ENCODE measurements around the gene AK3. TPM values are rescaled to one million over a fixed set of nuclear protein-coding genes. Genes with fewer than 3 reads are reported as not detected.
A peak's percentile ranks its signal among the peaks of the same experiment; 100 is the strongest.

Gene AK3
- polyA plus RNA-seq, 3 donors = 3.7 to 14.5 (median 13.8) TPM

DNA sequence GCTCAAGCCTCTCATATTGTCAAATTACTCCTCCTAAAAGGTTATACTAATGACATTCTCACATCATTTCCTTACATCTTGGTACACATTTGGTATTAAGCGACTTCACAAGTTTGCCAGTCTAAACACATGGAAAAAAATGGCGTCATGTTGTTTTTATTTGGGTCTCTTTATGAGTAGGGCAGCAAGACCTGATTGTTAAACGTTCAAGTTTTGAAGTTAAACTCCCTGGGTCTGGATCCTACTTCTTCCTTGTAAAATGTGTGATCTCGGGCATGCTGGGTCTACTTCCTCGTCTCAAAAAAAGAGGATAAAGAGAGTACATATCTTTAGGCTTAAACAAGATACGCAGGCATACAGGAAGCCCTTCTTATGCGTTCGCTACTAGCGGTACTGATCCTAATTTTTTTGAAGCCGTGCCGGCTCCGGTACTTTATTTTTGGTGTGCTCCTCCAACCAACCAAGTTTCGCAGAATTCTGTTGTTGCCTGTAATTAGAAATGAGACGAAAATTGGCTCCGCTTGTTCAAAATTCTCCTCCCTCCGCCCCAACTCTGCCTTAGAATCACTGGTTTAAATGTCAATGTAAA, 62.2 kb downstream of the AK3 start:
- peak overlapping the region; percentile 86 for H3K9ac ChIP-seq (ENCODE audit: insufficient read depth, low read length, poor library complexity, severe bottlenecking)
- no peaks in the 10 kb centered on the region for H4K20me1 ChIP-seq (ENCODE audit: insufficient read depth, low read length)
- Mint-ChIP-seq H3K27ac (no peak overlapping the region), H3K4me3 (no peak overlapping the region), H3K9me3 (no peaks in the 10 kb centered on the region), H3K27me3 (ENCODE audit: low read depth in 3 of 3) (peaks cover 0 to 9% (median 1%) of the 10 kb centered on the region in 3 donors), H3K4me1 (peaks cover 3% of the 10 kb centered on the region), H3K36me3 (peaks cover 5 to 7% of the 10 kb centered on the region in 2 donors)
- TF ChIP-seq, protein P1, sequence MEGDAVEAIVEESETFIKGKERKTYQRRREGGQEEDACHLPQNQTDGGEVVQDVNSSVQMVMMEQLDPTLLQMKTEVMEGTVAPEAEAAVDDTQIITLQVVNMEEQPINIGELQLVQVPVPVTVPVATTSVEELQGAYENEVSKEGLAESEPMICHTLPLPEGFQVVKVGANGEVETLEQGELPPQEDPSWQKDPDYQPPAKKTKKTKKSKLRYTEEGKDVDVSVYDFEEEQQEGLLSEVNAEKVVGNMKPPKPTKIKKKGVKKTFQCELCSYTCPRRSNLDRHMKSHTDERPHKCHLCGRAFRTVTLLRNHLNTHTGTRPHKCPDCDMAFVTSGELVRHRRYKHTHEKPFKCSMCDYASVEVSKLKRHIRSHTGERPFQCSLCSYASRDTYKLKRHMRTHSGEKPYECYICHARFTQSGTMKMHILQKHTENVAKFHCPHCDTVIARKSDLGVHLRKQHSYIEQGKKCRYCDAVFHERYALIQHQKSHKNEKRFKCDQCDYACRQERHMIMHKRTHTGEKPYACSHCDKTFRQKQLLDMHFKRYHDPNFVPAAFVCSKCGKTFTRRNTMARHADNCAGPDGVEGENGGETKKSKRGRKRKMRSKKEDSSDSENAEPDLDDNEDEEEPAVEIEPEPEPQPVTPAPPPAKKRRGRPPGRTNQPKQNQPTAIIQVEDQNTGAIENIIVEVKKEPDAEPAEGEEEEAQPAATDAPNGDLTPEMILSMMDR (IDR thresholded peaks at IDR 0.05) = no peak
- H3K79me2 ChIP-seq (ENCODE audit: insufficient read depth, low read length) = peaks cover 35% of the 10 kb centered on the region
- H3K4me1 ChIP-seq (ENCODE audit: control insufficient read depth in 1 of 2, insufficient read depth in 2 of 2, low read length in 2 of 2) = peaks cover 21 to 28% of the 10 kb centered on the region in 2 donors
- H3K27me3 ChIP-seq (ENCODE audit: control insufficient read depth in 2 of 2, insufficient read depth in 2 of 2, low read length in 2 of 2) = no peaks in the 10 kb centered on the region
- H2AFZ ChIP-seq (ENCODE audit: insufficient read depth, low read depth, low read length, poor library complexity, severe bottlenecking) = peak overlapping the region; percentile 90
- peak overlapping the region; percentile 90 to 95 for H3K27ac ChIP-seq (ENCODE audit: low read depth in 1 of 2, low read length in 2 of 2)
- H3K36me3 ChIP-seq (replicated peaks in 1 of 2; ENCODE audit: control insufficient read depth in 1 of 2, insufficient read depth in 2 of 2, low read length in 2 of 2) = no peaks in the 10 kb centered on the region
- H3K9me3 ChIP-seq (replicated peaks in 1 of 2; ENCODE audit: control insufficient read depth in 1 of 2, insufficient read depth in 1 of 2, low read length in 2 of 2) = no peaks in the 10 kb centered on the region
- intact Hi-C loops (cut with micrococcal nuclease) = loop anchor here in 1 of 2 donors (10.0 kb wide), 3 partner anchors 66 to 306 kb away; partner anchors contain the start of genes AK3, JAK2 and RCL1
- peak in 2 of 3 donors; percentile 11 to 17 for DNase-seq
- peak overlapping the region; percentile 91 for H3K4me2 ChIP-seq (replicated peaks; ENCODE audit: extremely low read depth, low read length, poor library complexity, severe bottlenecking)
- H3K4me3 ChIP-seq (replicated peaks in 1 of 3; ENCODE audit: low read depth in 2 of 3, low read length in 3 of 3) = peak overlapping the region; percentile 66 to 80 (median 79)
- WGBS (ENCODE audit: insufficient coverage) = 0% methylated on average over 2 of the region's 16 CpGs

DNA sequence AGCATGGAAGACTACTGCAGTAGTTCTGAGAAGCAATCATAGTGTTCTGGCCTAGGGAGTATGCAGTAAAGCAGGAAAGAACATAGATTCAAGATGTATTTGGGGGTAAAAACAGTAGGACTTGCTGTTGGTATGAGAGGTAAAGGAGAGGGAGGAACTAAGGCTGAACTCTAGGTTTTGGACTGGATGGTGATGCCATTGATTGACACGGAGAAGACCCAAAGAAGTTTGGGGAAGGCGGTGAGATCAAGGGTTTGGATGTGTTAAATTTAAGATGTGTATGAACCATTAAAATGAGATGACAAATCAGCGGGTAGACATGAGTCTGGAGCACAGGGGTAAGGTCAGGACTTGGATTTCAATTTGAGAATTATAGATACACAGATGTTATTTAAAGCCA, 63.6 kb downstream of the AK3 start:
- no peak overlapping the region for H3K9ac ChIP-seq (ENCODE audit: insufficient read depth, low read length, poor library complexity, severe bottlenecking)
- no peak overlapping the region for H3K4me3 Mint-ChIP-seq
- H3K27ac Mint-ChIP-seq = no peak overlapping the region
- no peaks in the 10 kb centered on the region for H3K9me3 ChIP-seq (replicated peaks in 1 of 2; ENCODE audit: control insufficient read depth in 1 of 2, insufficient read depth in 1 of 2, low read length in 2 of 2)
- H3K27ac ChIP-seq (ENCODE audit: low read depth in 1 of 2, low read length in 2 of 2) = no peak overlapping the region
- H3K36me3 ChIP-seq (replicated peaks in 1 of 2; ENCODE audit: control insufficient read depth in 1 of 2, insufficient read depth in 2 of 2, low read length in 2 of 2) = no peaks in the 10 kb centered on the region
- H3K4me1 Mint-ChIP-seq = no peaks in the 10 kb centered on the region
- H3K4me2 ChIP-seq (replicated peaks; ENCODE audit: extremely low read depth, low read length, poor library complexity, severe bottlenecking) = no peak overlapping the region
- no peak overlapping the region for H3K4me3 ChIP-seq (replicated peaks in 1 of 3; ENCODE audit: low read depth in 2 of 3, low read length in 3 of 3)
- peaks cover 1 to 11% (median 2%) of the 10 kb centered on the region in 3 donors for H3K27me3 Mint-ChIP-seq (ENCODE audit: low read depth in 3 of 3)
- no peak for DNase-seq
- H3K36me3 Mint-ChIP-seq = peaks cover 2 to 3% of the 10 kb centered on the region in 2 donors
- intact Hi-C loops (cut with micrococcal nuclease) = loop anchor here in 1 of 2 donors (10.0 kb wide), 3 partner anchors 67 to 307 kb away; partner anchors contain the start of genes AK3, JAK2 and RCL1
- no peak overlapping the region for H2AFZ ChIP-seq (ENCODE audit: insufficient read depth, low read depth, low read length, poor library complexity, severe bottlenecking)
- no peaks in the 10 kb centered on the region for H3K27me3 ChIP-seq (ENCODE audit: control insufficient read depth in 2 of 2, insufficient read depth in 2 of 2, low read length in 2 of 2)
- no peaks in the 10 kb centered on the region for H4K20me1 ChIP-seq (ENCODE audit: insufficient read depth, low read length)
- no peaks in the 10 kb centered on the region for H3K9me3 Mint-ChIP-seq
- TF ChIP-seq, protein P1 (IDR thresholded peaks at IDR 0.05) = no peak
- 100% methylated on average over 3 of the region's 3 CpGs for WGBS (ENCODE audit: insufficient coverage)
- peaks cover 21 to 28% of the 10 kb centered on the region in 2 donors for H3K4me1 ChIP-seq (ENCODE audit: control insufficient read depth in 1 of 2, insufficient read depth in 2 of 2, low read length in 2 of 2)
- peaks cover 28% of the 10 kb centered on the region for H3K79me2 ChIP-seq (ENCODE audit: insufficient read depth, low read length)
